ENCODE results near the gene KIRREL3. TPM values are rescaled to one million over a fixed set of nuclear protein-coding genes. Genes with fewer than 3 reads are reported as not detected.

Gene KIRREL3
- total RNA-seq, 1 experiment from 2014 or later = 0.44 TPM

GRCh38 chr11:126495281-126496220 lies 505.0 kb downstream of the KIRREL3 start:
- Histone ChIP-seq H3K9me2 (replicated peaks; ENCODE audit: low read length) (no peaks in the 10 kb centered on the region), H3K9ac (ENCODE audit: low read length) (no peak overlapping the region), H3F3A (ENCODE audit: low read length, unreplicated experiment) (no peaks in the 10 kb centered on the region), H3K27ac (ENCODE audit: low read length) (no peak overlapping the region), H3K4me2 (ENCODE audit: low read length) (no peak overlapping the region), H2AFZ (ENCODE audit: low read length) (no peak overlapping the region), H4K20me1 (ENCODE audit: low read length) (no peaks in the 10 kb centered on the region), H3K27me3 (ENCODE audit: low read length) (peaks cover 35% of the 10 kb centered on the region), H3K9me3 (ENCODE audit: low read length) (no peaks in the 10 kb centered on the region), H3K4me1 (ENCODE audit: insufficient read depth, low read length) (no peaks in the 10 kb centered on the region), H3K79me2 (ENCODE audit: low read length) (no peaks in the 10 kb centered on the region), H3K4me3 (ENCODE audit: low read length) (no peak overlapping the region), H3K36me3 (ENCODE audit: low read depth, low read length) (no peaks in the 10 kb centered on the region)
- intact Hi-C loops (cut with micrococcal nuclease) = no loop called here
- DNase-seq = no peak
- no peak for ATAC-seq
- no TSS peak for BruUV-seq (replicated peaks)
- TF ChIP-seq EZH2 (IDR thresholded peaks at IDR 0.05; ENCODE audit: low read length, unreplicated experiment) = no peak
- TF ChIP-seq EZH2phosphoT487 (IDR thresholded peaks at IDR 0.05; ENCODE audit: borderline replicate concordance, low read length) = no peak
- TF ChIP-seq CTCF (conservative IDR thresholded peaks at IDR 0.05; ENCODE audit: low read depth, low read length) = no peak
- ChIA-PET POLR2A (ENCODE audit: unreplicated experiment) (no interaction called here), CTCF (no interaction called here)

- H3K4me3 ChIP-seq (ENCODE audit: low read length) = no peak overlapping the region
- no peak overlapping the region for H3K4me2 ChIP-seq (ENCODE audit: low read length)
- H3K4me1 ChIP-seq (ENCODE audit: insufficient read depth, low read length) = no peaks in the 10 kb centered on the region
- no peaks in the 10 kb centered on the region for H3F3A ChIP-seq (ENCODE audit: low read length, unreplicated experiment)
- peaks cover 28% of the 10 kb centered on the region for H3K27me3 ChIP-seq (ENCODE audit: low read length)
- no peak overlapping the region for H2AFZ ChIP-seq (ENCODE audit: low read length)
- no peaks in the 10 kb centered on the region for H3K9me2 ChIP-seq (replicated peaks; ENCODE audit: low read length)
- BruUV-seq (replicated peaks) = no TSS peak
- ATAC-seq (no peak), DNase-seq (no peak)
- CTCF ChIA-PET = no interaction called here
- H3K9ac ChIP-seq (ENCODE audit: low read length) = no peak overlapping the region
- TF ChIP-seq EZH2phosphoT487 (IDR thresholded peaks at IDR 0.05; ENCODE audit: borderline replicate concordance, low read length) (no peak), EZH2 (IDR thresholded peaks at IDR 0.05; ENCODE audit: low read length, unreplicated experiment) (no peak), CTCF (conservative IDR thresholded peaks at IDR 0.05; ENCODE audit: low read depth, low read length) (no peak)
- POLR2A ChIA-PET (ENCODE audit: unreplicated experiment) = no interaction called here
- no peak overlapping the region for H3K27ac ChIP-seq (ENCODE audit: low read length)
- no peaks in the 10 kb centered on the region for H3K9me3 ChIP-seq (ENCODE audit: low read length)
- intact Hi-C loops (cut with micrococcal nuclease) = no loop called here
- H4K20me1 ChIP-seq (ENCODE audit: low read length) = no peaks in the 10 kb centered on the region
- no peaks in the 10 kb centered on the region for H3K36me3 ChIP-seq (ENCODE audit: low read depth, low read length)
- no peaks in the 10 kb centered on the region for H3K79me2 ChIP-seq (ENCODE audit: low read length)
Measured at GRCh38 chr11:126494831-126495230, 505.7 kb downstream of the KIRREL3 start.

Data from PC-3 (cell line).